HUES6 (cell line): ENCODE measurements around the gene TLCD3B.
"Not testable (repeated sequence)": the region's sequence is repeated elsewhere in the genome, so short reads cannot be mapped to it uniquely, and the experiment has no call there.

Experiments
- H3K27ac ChIP-seq: 2 replicates; pipeline ENCODE4 v1.7.0; 2013; ENCODE audit warnings: low read depth, mild to moderate bottlenecking, low read length, inconsistent platforms
- H3K27me3 ChIP-seq: 2 replicates; pipeline ENCODE4 v1.6.1; 2013; ENCODE audit warnings: low read length; ENCODE audit not compliant: control insufficient read depth, insufficient read depth
- H3K36me3 ChIP-seq: 2 replicates; pipeline ENCODE4 v1.6.1; 2013; ENCODE audit warnings: low read length; ENCODE audit not compliant: control insufficient read depth, insufficient read depth
- H3K4me1 ChIP-seq: 2 replicates; pipeline ENCODE4 v1.6.1; 2013; ENCODE audit warnings: low read length; ENCODE audit not compliant: control insufficient read depth, insufficient read depth
- H3K4me3 ChIP-seq: 2 replicates; pipeline ENCODE4 v1.5.1; 2013; ENCODE audit warnings: low read depth, low read length
- H3K9ac ChIP-seq: one replicate; pipeline ENCODE4 v1.6.1; 2013; ENCODE audit warnings: mild to moderate bottlenecking, low read length
- H3K9me3 ChIP-seq: 2 replicates; pipeline ENCODE4 v1.6.1; 2013; ENCODE audit warnings: low read depth, low read length; ENCODE audit not compliant: control insufficient read depth, insufficient read depth

The TLCD3B gene

GRCh38 chr16:30024451-30024850, 6.6 kb downstream of the TLCD3B start:
- peaks cover 26% of the 10 kb centered on the region for H3K27me3 ChIP-seq
- no peaks in the 10 kb centered on the region for H3K9me3 ChIP-seq
- H3K9ac ChIP-seq = no peak overlapping the region
- peaks cover 12% of the 10 kb centered on the region for H3K4me1 ChIP-seq
- H3K27ac ChIP-seq = no peak overlapping the region
- no peak overlapping the region for H3K4me3 ChIP-seq
- no peaks in the 10 kb centered on the region for H3K36me3 ChIP-seq

DNA sequence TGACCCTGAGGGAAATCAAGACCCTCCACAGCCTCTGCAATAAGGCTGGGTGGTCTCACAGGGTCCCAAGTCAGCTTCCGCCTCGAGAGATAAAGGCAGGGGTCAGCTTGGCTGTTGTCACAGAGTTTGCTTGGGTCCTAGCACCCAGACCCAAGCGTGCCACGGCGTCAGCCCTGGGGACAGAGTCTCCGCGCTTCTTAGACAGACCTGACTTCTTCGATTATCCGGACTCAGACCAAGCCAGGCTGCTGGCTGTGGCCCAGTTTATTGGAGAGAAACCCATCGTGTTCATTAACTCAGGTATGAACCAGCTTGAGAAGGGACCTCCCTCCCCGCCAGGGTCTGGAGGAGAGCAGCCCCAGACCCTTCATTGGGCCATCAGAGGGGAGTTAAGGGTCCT, 7.5 kb downstream of the TLCD3B start:
- H3K36me3 ChIP-seq = no peaks in the 10 kb centered on the region
- no peaks in the 10 kb centered on the region for H3K9me3 ChIP-seq
- H3K4me3 ChIP-seq = no peak overlapping the region
- H3K4me1 ChIP-seq = peaks cover 8% of the 10 kb centered on the region; the same call in 1 of the 2 replicates
- peaks cover 18% of the 10 kb centered on the region; the same call in 1 of the 2 replicates for H3K27me3 ChIP-seq
- H3K9ac ChIP-seq = no peak overlapping the region
- H3K27ac ChIP-seq = no peak overlapping the region

GRCh38 chr16:30022887-30023286, 8.2 kb downstream of the TLCD3B start, which contains the start of gene C16orf92:
C16orf92 (plus strand) TSS chr16:30023198; CDS start chr16:30023341, 143 bp downstream.
- H3K4me3 ChIP-seq = no peak within 1 kb of the TSS
- peaks cover 3% of the 10 kb centered on the region; the same call in 1 of the 2 replicates for H3K4me1 ChIP-seq
- H3K9me3 ChIP-seq = no peaks in the 10 kb centered on the region
- H3K36me3 ChIP-seq = no peaks in the 10 kb centered on the region
- H3K9ac ChIP-seq = no peak within 1 kb of the TSS
- H3K27me3 ChIP-seq = peaks cover 18% of the 10 kb centered on the region; the same call in 1 of the 2 replicates
- no peak within 1 kb of the TSS for H3K27ac ChIP-seq

DNA sequence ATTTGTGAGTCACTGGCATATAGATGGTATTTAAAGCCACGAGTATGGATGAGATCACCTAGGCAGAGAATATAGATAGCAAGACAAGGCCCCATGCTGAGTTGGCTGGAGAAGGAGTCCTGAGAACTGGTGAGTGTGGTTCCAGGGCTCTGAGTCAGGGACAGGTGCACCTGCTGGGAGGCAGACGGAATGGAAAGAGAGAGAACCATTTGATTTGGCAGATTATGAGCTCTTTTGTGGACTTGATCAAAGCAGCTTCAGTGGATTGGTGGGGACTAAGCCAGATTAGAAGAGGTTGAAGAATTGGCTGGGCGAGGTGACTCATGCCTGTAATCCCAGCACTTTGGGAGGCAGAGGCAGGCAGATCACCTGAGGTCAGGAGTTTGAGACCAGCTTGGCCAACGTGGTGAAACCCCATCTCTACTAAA, 12.3 kb downstream of the TLCD3B start:
- H3K9ac ChIP-seq = no peak overlapping the region
- no peak overlapping the region for H3K27ac ChIP-seq
- no peaks in the 10 kb centered on the region for H3K36me3 ChIP-seq
- no peaks in the 10 kb centered on the region for H3K9me3 ChIP-seq
- no peaks in the 10 kb centered on the region for H3K4me1 ChIP-seq
- H3K4me3 ChIP-seq = no peak overlapping the region
- H3K27me3 ChIP-seq = no peaks in the 10 kb centered on the region; the same call in 1 of the 2 replicates

- H3K27ac ChIP-seq, H3K4me1 ChIP-seq, H3K27me3 ChIP-seq, H3K36me3 ChIP-seq, H3K4me3 ChIP-seq, H3K9me3 ChIP-seq, H3K9ac ChIP-seq: not testable (repeated sequence)
These were observed 13.1 kb downstream of the TLCD3B start for GRCh38 chr16:30017937-30018336.

- Histone ChIP-seq H3K27me3 (peaks cover 7% of the 10 kb centered on the region), H3K27ac (no peak overlapping the region), H3K4me3 (no peak overlapping the region), H3K36me3 (no peaks in the 10 kb centered on the region), H3K4me1 (peaks cover under 1% of the 10 kb centered on the region; the same call in 1 of the 2 replicates), H3K9me3 (no peaks in the 10 kb centered on the region), H3K9ac (no peak overlapping the region)
These were observed 13.8 kb downstream of the TLCD3B start for GRCh38 chr16:30017277-30017656.

DNA sequence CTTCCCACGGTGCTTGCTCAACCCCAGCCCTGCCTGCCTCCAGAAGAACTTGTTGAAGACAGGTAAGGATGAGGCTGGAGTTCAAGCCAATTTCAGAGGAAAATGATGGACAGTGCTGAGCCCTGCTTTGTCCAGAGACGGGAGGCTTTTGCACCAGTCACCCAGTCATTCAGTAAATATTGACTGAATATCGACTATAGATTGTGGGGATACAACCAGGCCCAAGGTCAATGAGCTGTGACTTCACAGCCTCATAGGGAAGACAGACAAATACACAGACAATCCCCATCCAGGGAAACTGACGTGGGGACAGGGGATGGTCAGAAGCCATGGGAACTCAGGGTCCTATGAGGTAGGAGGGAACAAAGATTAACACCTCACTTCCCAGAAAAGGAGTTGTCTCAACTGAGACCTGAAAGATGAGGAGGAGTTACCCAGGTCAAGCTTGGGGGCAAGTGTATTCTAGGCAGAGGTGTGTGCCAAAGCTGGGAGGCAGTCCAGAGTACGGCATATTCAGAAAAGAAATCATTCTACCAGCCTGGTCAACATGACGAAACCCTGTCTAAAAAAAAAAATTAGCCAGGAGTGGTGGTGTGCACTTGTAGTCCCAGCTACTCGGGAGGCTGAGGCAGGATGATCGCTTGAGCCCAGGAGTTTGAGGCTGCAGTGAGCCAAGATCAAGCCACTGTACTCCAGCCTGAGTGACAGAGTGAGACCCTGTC, 14.4 kb downstream of the TLCD3B start:
- no peaks in the 10 kb centered on the region for H3K36me3 ChIP-seq
- no peaks in the 10 kb centered on the region for H3K9me3 ChIP-seq
- peaks cover 6% of the 10 kb centered on the region for H3K4me1 ChIP-seq
- H3K27me3 ChIP-seq = peaks cover 12% of the 10 kb centered on the region
- H3K4me3 ChIP-seq = no peak overlapping the region
- no peak overlapping the region for H3K9ac ChIP-seq
- H3K27ac ChIP-seq = no peak overlapping the region

- not testable (repeated sequence) for H3K27ac ChIP-seq, H3K9me3 ChIP-seq, H3K36me3 ChIP-seq, H3K9ac ChIP-seq, H3K4me3 ChIP-seq, H3K4me1 ChIP-seq
- peaks cover 23% of the 10 kb centered on the region for H3K27me3 ChIP-seq
These were observed 15.6 kb downstream of the TLCD3B start for GRCh38 chr16:30015450-30015849.

GRCh38 chr16:30012598-30012997, 18.5 kb downstream of the TLCD3B start:
- not testable (repeated sequence) for H3K4me3 ChIP-seq

DNA sequence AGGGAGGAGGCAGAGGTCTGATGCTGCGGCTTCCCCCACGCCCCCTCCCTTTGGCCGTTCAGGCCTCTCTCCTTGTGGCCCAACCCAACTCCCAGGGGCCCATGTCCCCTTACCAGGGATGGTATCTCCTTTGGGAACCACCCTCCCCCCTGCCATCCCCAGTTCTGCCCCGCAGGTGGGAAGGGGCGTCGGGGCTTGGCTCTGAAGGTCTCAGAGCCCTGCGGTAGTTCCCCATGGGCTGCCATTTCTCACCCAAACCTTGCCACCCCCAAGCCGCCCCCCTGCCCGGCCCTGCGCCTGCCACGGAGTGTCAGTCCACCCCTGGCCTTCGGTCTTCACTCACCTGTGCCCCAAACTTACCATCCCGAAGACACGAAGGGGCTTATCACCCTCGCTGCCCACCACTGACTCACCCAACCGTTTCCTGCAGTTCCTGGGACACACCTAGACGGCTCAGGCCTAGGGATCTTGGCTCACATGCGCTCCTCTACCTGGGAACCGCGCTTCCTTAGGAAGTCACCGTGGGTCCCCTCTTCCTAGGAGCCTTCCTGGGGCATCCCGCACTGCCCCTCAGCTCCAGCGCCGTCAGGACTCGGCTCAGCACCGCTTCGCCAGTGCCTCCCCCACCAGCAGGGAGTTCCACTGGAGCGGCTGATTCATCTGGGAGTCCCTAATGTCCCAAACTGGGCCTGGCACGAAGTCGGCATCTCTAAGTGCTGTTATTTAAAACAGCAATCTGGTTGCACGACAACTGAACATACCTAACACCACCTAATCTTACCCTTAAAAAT, 19.2 kb downstream of the TLCD3B start:
- Histone ChIP-seq H3K27me3 (peaks cover 41% of the 10 kb centered on the region), H3K4me1 (peaks cover 15% of the 10 kb centered on the region), H3K4me3 (peak overlapping the region; percentile 94), H3K9ac (no peak overlapping the region), H3K36me3 (no peaks in the 10 kb centered on the region), H3K27ac (no peak overlapping the region), H3K9me3 (no peaks in the 10 kb centered on the region)

More at GRCh38 chr16:30012598-30012997, 18.5 kb downstream of the TLCD3B start:
- not testable (repeated sequence) for H3K9ac ChIP-seq, H3K9me3 ChIP-seq, H3K27ac ChIP-seq, H3K36me3 ChIP-seq
- Histone ChIP-seq H3K27me3 (peaks cover 41% of the 10 kb centered on the region), H3K4me1 (peaks cover 15% of the 10 kb centered on the region)
